Measurements from ENCODE around the gene TIGAR. TPM values are rescaled to one million over a fixed set of nuclear protein-coding genes. Genes with fewer than 3 reads are reported as not detected.

Gene TIGAR
- total RNA-seq, 5 donors from 2014 or later (not counting 1 experiment from before 2014, with no cell fraction given): 6.7 to 11.4 (median 7.5) TPM

GRCh38 chr12:4307593-4308333, 13.2 kb upstream of the TIGAR start:
- peaks cover 4 to 62% of the 10 kb centered on the region in 2 donors for H3K36me3 ChIP-seq (ENCODE audit: control insufficient read depth in 2 of 2, extremely low read depth in 1 of 2, insufficient read depth in 1 of 2, low read length in 1 of 2)
- H3K27me3 ChIP-seq (replicated peaks in 1 of 2; ENCODE audit: control insufficient read depth in 2 of 2, extremely low read depth in 1 of 2, insufficient read depth in 2 of 2, low read length in 1 of 2): no peaks in the 10 kb centered on the region
- CTCF ChIA-PET: interaction anchor here in 1 of 2 donors (0.6 to 0.7 kb wide), 2 partner anchors 25 to 1522 kb away, joined by 3 read pairs; no protein-coding TSS in a partner anchor
- Mint-ChIP-seq H3K4me3 (no peak overlapping the region), H3K36me3 (peaks cover 45% of the 10 kb centered on the region), H3K4me1 (peaks cover 0 to 7% (median 0%) of the 10 kb centered on the region in 3 donors), H3K9me3 (no peaks in the 10 kb centered on the region), H3K27me3 (no peaks in the 10 kb centered on the region), H3K27ac (no peak overlapping the region)
- peak in 2 of 4 experiments; percentile 47 to 48 for ATAC-seq (replicated peaks in 1 of 4)
- no peaks in the 10 kb centered on the region for H3K9me3 ChIP-seq
- no peak overlapping the region for H3K4me3 ChIP-seq (ENCODE audit: control insufficient read depth in 1 of 2, extremely low read depth in 1 of 2, low read length in 1 of 2)
- peak in 1 of 35 experiments; percentile 23 for DNase-seq
- POLR2A ChIA-PET: no interaction called here
- WGBS (ENCODE audit: insufficient coverage): 90% methylated on average over 21 of the region's 25 CpGs
- no peaks in the 10 kb centered on the region for H3K4me1 ChIP-seq (ENCODE audit: control insufficient read depth in 1 of 2, extremely low read depth in 1 of 2, insufficient read depth in 2 of 2, low read length in 2 of 2)
- H3K27ac ChIP-seq (ENCODE audit: low read length): no peak overlapping the region

DNA sequence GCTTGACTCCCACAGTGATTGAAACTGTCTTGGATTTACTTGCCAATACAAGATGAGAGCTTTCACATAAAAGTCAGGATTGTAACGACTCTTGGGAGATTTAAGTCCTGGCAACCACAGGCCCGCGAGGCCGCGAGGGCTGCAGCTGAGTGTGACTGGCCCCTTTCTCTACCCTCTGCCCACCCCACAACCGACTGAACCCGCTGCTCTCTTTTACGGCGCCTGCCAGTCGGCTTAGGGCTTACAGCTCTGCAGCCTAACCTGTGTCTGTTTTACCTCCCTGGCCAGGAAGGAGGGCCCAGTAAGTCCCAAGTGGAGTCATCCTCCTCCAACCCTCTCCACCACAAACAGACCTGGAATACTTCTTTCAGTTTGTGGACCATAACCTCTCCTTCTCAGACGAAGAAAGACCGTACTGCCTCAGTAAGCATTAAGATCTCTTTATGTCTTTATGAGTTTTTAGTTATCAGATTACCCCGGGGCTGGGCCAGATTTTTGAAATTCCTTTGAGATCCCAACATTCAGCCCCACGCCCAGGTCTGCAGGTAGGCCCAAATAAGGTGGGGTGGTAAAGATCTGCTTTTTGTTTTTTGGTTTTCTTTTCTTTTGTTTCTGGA, 12.6 kb upstream of the TIGAR start:
- no peaks in the 10 kb centered on the region for H3K9me3 ChIP-seq
- Mint-ChIP-seq H3K36me3 (peaks cover 40% of the 10 kb centered on the region), H3K4me3 (no peak overlapping the region), H3K27me3 (no peaks in the 10 kb centered on the region), H3K4me1 (peaks cover 0 to 4% (median 0%) of the 10 kb centered on the region in 3 donors), H3K27ac (no peak overlapping the region), H3K9me3 (no peaks in the 10 kb centered on the region)
- no peak for DNase-seq
- WGBS (ENCODE audit: insufficient coverage): 90% methylated on average over 12 of the region's 14 CpGs
- H3K27ac ChIP-seq (ENCODE audit: low read length): no peak overlapping the region
- no peak overlapping the region for H3K4me3 ChIP-seq (ENCODE audit: control insufficient read depth in 1 of 2, extremely low read depth in 1 of 2, low read length in 1 of 2)
- H3K4me1 ChIP-seq (ENCODE audit: control insufficient read depth in 1 of 2, extremely low read depth in 1 of 2, insufficient read depth in 2 of 2, low read length in 2 of 2): no peaks in the 10 kb centered on the region
- H3K27me3 ChIP-seq (replicated peaks in 1 of 2; ENCODE audit: control insufficient read depth in 2 of 2, extremely low read depth in 1 of 2, insufficient read depth in 2 of 2, low read length in 1 of 2): no peaks in the 10 kb centered on the region
- POLR2A ChIA-PET: no interaction called here
- peaks cover 3 to 55% of the 10 kb centered on the region in 2 donors for H3K36me3 ChIP-seq (ENCODE audit: control insufficient read depth in 2 of 2, extremely low read depth in 1 of 2, insufficient read depth in 1 of 2, low read length in 1 of 2)
- CTCF ChIA-PET: interaction anchor here in 1 of 2 donors (0.6 to 0.7 kb wide), 2 partner anchors 25 to 1523 kb away, joined by 3 read pairs; no protein-coding TSS in a partner anchor
- peak in 1 of 4 experiments; percentile 10 for ATAC-seq (replicated peaks in 1 of 4)

DNA sequence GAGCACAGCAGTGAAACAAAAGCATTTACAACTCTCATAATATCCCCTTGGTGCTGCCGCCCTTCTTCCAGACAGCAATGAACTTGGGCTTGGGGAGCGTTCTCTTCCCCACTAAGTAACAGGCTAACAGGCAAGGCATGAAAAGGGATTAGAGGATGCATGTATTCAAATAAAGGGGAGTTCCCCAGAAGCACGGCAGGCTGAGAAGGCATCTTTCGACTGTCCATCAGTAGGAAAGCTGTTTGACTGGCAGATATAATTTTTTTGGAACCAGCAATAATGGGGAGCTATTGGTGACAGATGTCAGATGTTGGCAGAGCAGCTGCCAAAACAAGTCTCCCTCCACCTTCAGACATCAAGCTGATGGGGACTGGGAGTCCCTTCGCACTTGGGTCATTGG, 9.2 kb upstream of the TIGAR start:
- peaks cover 0 to 23% of the 10 kb centered on the region in 2 donors for H3K36me3 ChIP-seq (ENCODE audit: control insufficient read depth in 2 of 2, extremely low read depth in 1 of 2, insufficient read depth in 1 of 2, low read length in 1 of 2)
- DNase-seq (no peak), ATAC-seq (replicated peaks in 1 of 4) (no peak)
- H3K9me3 ChIP-seq: no peaks in the 10 kb centered on the region
- POLR2A ChIA-PET: interaction anchor here in 1 of 2 donors (0.9 kb wide), 1 partner anchor 20 kb away, joined by 3 read pairs; no protein-coding TSS in a partner anchor
- no CpG with 5 or more reads among the region's 5 CpGs for WGBS (ENCODE audit: insufficient coverage)
- no peaks in the 10 kb centered on the region for H3K27me3 ChIP-seq (replicated peaks in 1 of 2; ENCODE audit: control insufficient read depth in 2 of 2, extremely low read depth in 1 of 2, insufficient read depth in 2 of 2, low read length in 1 of 2)
- CTCF ChIA-PET: no interaction called here
- H3K36me3 Mint-ChIP-seq: peaks cover 32% of the 10 kb centered on the region
- no peak overlapping the region for H3K4me3 ChIP-seq (ENCODE audit: control insufficient read depth in 1 of 2, extremely low read depth in 1 of 2, low read length in 1 of 2)
- H3K9me3 Mint-ChIP-seq: no peaks in the 10 kb centered on the region
- no peak overlapping the region for H3K27ac ChIP-seq (ENCODE audit: low read length)
- no peaks in the 10 kb centered on the region for H3K4me1 ChIP-seq (ENCODE audit: control insufficient read depth in 1 of 2, extremely low read depth in 1 of 2, insufficient read depth in 2 of 2, low read length in 2 of 2)
- no peaks in the 10 kb centered on the region for H3K27me3 Mint-ChIP-seq
- no peak overlapping the region for H3K4me3 Mint-ChIP-seq
- no peak overlapping the region for H3K27ac Mint-ChIP-seq
- peaks cover 0 to 1% (median 0%) of the 10 kb centered on the region in 3 donors for H3K4me1 Mint-ChIP-seq

- H3K27me3 Mint-ChIP-seq: no peaks in the 10 kb centered on the region
- H3K36me3 ChIP-seq (ENCODE audit: control insufficient read depth in 2 of 2, extremely low read depth in 1 of 2, insufficient read depth in 1 of 2, low read length in 1 of 2): peaks cover 0 to 18% of the 10 kb centered on the region in 2 donors
- H3K36me3 Mint-ChIP-seq: peaks cover 28% of the 10 kb centered on the region
- no CpG with 5 or more reads among the region's 2 CpGs for WGBS (ENCODE audit: insufficient coverage)
- H3K4me1 ChIP-seq (ENCODE audit: control insufficient read depth in 1 of 2, extremely low read depth in 1 of 2, insufficient read depth in 2 of 2, low read length in 2 of 2): no peaks in the 10 kb centered on the region
- no peaks in the 10 kb centered on the region for H3K27me3 ChIP-seq (replicated peaks in 1 of 2; ENCODE audit: control insufficient read depth in 2 of 2, extremely low read depth in 1 of 2, insufficient read depth in 2 of 2, low read length in 1 of 2)
- no peak overlapping the region for H3K4me3 Mint-ChIP-seq
- H3K4me1 Mint-ChIP-seq: peaks cover 0 to 1% (median 0%) of the 10 kb centered on the region in 3 donors
- ChIA-PET POLR2A (interaction anchor here in 1 of 2 donors (0.9 kb wide), 1 partner anchor 20 kb away, joined by 3 read pairs; no protein-coding TSS in a partner anchor), CTCF (interaction anchor here in 1 of 2 donors (0.6 kb wide), 1 partner anchor 38 kb away, joined by 5 read pairs; no protein-coding TSS in a partner anchor)
- no peaks in the 10 kb centered on the region for H3K9me3 ChIP-seq
- no peak for ATAC-seq (replicated peaks in 1 of 4)
- no peak for DNase-seq
- H3K27ac Mint-ChIP-seq: no peak overlapping the region
- no peak overlapping the region for H3K27ac ChIP-seq (ENCODE audit: low read length)
- no peak overlapping the region for H3K4me3 ChIP-seq (ENCODE audit: control insufficient read depth in 1 of 2, extremely low read depth in 1 of 2, low read length in 1 of 2)
- no peaks in the 10 kb centered on the region for H3K9me3 Mint-ChIP-seq
Observed at GRCh38 chr12:4312251-4312650, 8.8 kb upstream of the TIGAR start.

GRCh38 chr12:4320497-4320852, 538 bp upstream of the TIGAR start:
- peak overlapping the region; percentile 82 to 95 (median 92) for H3K4me3 Mint-ChIP-seq
- H3K27ac Mint-ChIP-seq: peak overlapping the region; percentile 89 to 94
- peak in 3 of 35 experiments; percentile 3 to 14 (median 5) for DNase-seq
- ATAC-seq (replicated peaks in 1 of 4): peak; percentile 25 to 38 (median 30)
- H3K4me1 Mint-ChIP-seq: peaks cover 38 to 42% (median 41%) of the 10 kb centered on the region in 3 donors
- ChIA-PET POLR2A (no interaction called here), CTCF (interaction anchor here in 1 of 2 donors (1.0 kb wide), 1 partner anchor 43 kb away, joined by 8 read pairs; no protein-coding TSS in a partner anchor)
- no peaks in the 10 kb centered on the region for H3K27me3 Mint-ChIP-seq
- Histone ChIP-seq H3K4me1 (ENCODE audit: control insufficient read depth in 1 of 2, extremely low read depth in 1 of 2, insufficient read depth in 2 of 2, low read length in 2 of 2) (peaks cover 19 to 22% of the 10 kb centered on the region in 2 experiments), H3K27me3 (replicated peaks in 1 of 2; ENCODE audit: control insufficient read depth in 2 of 2, extremely low read depth in 1 of 2, insufficient read depth in 2 of 2, low read length in 1 of 2) (no peaks in the 10 kb centered on the region), H3K4me3 (ENCODE audit: control insufficient read depth in 1 of 2, extremely low read depth in 1 of 2, low read length in 1 of 2) (peak overlapping the region; percentile 75 to 86), H3K36me3 (ENCODE audit: control insufficient read depth in 2 of 2, extremely low read depth in 1 of 2, insufficient read depth in 1 of 2, low read length in 1 of 2) (no peaks in the 10 kb centered on the region), H3K27ac (ENCODE audit: low read length) (peak overlapping the region; percentile 87), H3K9me3 (no peaks in the 10 kb centered on the region)
- no peaks in the 10 kb centered on the region for H3K9me3 Mint-ChIP-seq
- peaks cover 3% of the 10 kb centered on the region for H3K36me3 Mint-ChIP-seq
- 0% methylated on average over 12 of the region's 13 CpGs for WGBS (ENCODE audit: insufficient coverage)

DNA sequence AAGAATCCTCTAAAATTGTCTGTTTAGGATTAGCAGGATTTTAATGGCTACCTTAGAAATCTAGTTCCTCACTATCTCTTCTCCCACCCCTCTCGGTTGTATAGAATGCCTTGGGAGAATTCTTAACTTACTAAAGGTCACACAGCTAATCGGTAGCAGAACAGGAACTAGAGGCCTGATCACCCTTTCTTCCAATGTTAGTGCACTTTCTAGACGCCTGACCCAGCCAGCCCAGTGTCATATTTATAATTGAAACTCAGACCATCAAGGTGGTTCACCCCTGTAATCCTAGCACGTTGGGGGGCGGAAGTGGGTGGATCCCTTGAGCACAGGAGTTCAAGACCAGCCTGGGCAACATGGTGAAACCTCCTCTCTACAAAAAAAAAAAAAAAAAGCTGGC, 1.7 kb downstream of the TIGAR start:
- ChIA-PET POLR2A (interaction anchor here in 1 of 2 donors (0.6 to 0.7 kb wide), 3 partner anchors 12 to 447 kb away, joined by 3 to 8 read pairs (median 7); no protein-coding TSS in a partner anchor), CTCF (interaction anchor here in 1 of 2 donors (0.7 to 1.8 kb wide), 2 partner anchors 46 to 522 kb away, joined by 5 to 6 read pairs; no protein-coding TSS in a partner anchor)
- no peak overlapping the region for H3K4me3 ChIP-seq (ENCODE audit: control insufficient read depth in 1 of 2, extremely low read depth in 1 of 2, low read length in 1 of 2)
- peaks cover 19 to 22% of the 10 kb centered on the region in 2 experiments for H3K4me1 ChIP-seq (ENCODE audit: control insufficient read depth in 1 of 2, extremely low read depth in 1 of 2, insufficient read depth in 2 of 2, low read length in 2 of 2)
- no peak for DNase-seq
- peaks cover 3% of the 10 kb centered on the region for H3K36me3 Mint-ChIP-seq
- no peaks in the 10 kb centered on the region for H3K36me3 ChIP-seq (ENCODE audit: control insufficient read depth in 2 of 2, extremely low read depth in 1 of 2, insufficient read depth in 1 of 2, low read length in 1 of 2)
- no peaks in the 10 kb centered on the region for H3K27me3 ChIP-seq (replicated peaks in 1 of 2; ENCODE audit: control insufficient read depth in 2 of 2, extremely low read depth in 1 of 2, insufficient read depth in 2 of 2, low read length in 1 of 2)
- H3K9me3 ChIP-seq: no peaks in the 10 kb centered on the region
- peak overlapping the region; percentile 4 to 92 (median 82) for H3K4me3 Mint-ChIP-seq
- H3K27ac Mint-ChIP-seq: peak overlapping the region in 1 of 2 donors; percentile 24
- H3K4me1 Mint-ChIP-seq: peaks cover 46 to 47% (median 46%) of the 10 kb centered on the region in 3 donors
- 41% methylated on average over 2 of the region's 5 CpGs for WGBS (ENCODE audit: insufficient coverage)
- H3K27ac ChIP-seq (ENCODE audit: low read length): no peak overlapping the region
- H3K9me3 Mint-ChIP-seq: no peaks in the 10 kb centered on the region
- no peaks in the 10 kb centered on the region for H3K27me3 Mint-ChIP-seq
- ATAC-seq (replicated peaks in 1 of 4): no peak

Data from T-cell (primary cell).